Stimulated activated CD8-positive, alpha-beta memory T cell treated with anti-CD3 and anti-CD28 coated beads, Interleukin-15, amount 100 ng/mL, for 24 hours (primary cell): ENCODE data around the gene SHB.

Experiments used
- DNase-seq: peaks from one replicate; pipeline ENCODE4 v3.0.0-alpha.2; 2020; ENCODE audit warnings: low read depth

SHB gene

DNA sequence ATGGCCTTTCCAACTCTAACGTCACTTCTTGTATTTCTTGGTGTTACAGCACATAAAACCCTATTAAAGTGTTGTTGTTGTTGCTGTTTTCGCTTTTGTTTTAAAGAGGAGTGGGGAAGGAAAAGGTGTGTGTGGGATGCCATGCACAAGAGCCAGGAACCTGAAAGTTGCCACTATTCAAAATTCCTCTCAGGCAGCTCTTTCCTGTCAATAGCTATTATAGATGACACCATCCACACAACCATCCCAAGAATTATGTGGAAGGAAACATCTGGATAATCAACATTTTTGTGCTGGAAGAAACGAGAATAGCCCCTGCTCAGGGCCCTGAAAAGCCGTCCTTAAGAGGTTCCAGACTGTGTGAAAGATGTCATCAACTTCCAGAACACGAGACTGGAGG, 79.3 kb downstream of the SHB start:
- no peak for DNase-seq

DNA sequence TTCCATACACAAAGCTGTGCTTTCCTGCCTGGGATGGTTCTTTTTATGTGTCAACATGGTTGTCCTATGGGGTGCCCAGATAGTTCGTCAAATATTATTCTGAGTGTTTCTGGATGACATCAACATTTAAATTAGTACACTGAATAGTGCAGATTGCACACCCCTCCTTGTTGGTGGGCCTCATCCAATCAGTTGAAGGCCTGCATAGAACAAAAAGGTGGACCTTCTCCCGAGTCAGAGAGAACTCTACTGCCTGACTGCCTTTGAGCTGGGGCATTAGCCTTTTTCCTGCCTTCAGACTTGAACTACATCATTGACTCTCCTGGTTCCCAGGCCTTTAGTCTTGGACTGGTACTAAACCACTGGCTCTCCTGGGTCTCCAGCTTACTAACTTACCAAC, 80.4 kb downstream of the SHB start:
- no peak for DNase-seq

DNA sequence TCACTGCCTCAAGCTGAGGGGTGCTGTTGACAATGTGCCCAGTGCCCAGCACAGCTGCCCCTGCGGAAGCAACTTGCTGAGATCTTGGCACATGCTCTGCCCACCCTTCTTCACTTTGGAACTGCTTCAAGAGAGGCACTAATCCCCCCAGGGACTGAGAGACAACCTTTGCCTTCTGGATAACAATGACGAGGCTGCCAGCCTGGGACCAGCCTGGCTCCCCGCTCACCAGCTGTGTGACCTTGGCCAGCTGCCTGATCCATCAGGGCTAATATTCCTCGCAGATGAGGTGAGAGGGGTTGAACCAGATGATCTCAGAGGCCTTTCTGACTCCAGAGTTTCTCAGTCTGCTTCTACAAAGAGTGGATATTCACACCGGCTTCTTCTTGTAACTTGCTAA, 81.0 kb downstream of the SHB start:
- no peak for DNase-seq

DNA sequence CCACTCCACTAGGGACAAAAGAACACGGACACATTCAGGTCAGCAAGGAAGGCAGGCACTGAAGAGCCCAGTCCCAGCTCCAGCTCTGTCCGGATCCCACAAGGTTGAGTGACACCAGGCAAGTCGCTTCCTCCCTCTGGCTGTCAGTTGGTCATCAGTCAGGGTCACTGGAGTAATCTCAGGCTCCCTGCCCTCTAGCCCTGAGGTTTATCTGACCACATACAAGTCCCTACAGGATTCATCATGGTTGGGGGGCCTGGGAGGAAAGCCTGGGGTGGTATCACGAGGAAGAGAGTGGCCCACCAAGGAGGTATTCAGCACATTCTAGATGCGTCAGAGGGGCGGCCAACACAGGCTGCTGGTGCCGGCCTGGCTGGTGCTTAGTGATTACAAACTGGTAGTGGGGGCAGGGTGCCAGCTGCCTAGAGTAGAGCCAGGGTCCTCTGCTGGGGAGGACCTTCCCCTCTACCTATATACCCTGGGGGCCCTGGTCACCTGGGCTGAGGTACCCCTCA, 81.5 kb downstream of the SHB start:
- DNase-seq, result no peak

DNA sequence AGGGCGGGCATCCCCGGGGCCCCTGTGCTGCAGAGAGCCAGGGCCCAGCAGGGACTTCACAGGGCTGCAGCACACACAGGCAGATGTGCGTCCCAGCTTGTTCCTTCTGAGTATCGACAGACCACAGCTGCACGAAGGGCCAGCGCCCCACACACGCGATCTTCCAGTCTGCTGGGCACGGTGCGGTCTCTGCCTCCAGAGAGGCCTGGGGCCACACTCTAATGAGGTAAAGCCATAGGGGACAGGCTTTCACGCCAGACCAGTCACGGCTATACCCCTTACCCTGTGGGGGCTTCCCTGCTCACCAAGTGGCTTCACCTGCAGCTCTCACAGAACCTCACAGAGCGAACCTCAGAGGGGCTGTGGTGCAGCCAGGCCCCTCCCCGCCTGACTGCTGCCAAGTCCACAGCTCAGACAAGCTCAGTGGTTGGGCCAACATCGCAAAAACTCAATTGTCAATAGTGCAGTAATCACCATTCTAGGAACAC, 82.2 kb downstream of the SHB start:
- DNase-seq, result no peak

DNA sequence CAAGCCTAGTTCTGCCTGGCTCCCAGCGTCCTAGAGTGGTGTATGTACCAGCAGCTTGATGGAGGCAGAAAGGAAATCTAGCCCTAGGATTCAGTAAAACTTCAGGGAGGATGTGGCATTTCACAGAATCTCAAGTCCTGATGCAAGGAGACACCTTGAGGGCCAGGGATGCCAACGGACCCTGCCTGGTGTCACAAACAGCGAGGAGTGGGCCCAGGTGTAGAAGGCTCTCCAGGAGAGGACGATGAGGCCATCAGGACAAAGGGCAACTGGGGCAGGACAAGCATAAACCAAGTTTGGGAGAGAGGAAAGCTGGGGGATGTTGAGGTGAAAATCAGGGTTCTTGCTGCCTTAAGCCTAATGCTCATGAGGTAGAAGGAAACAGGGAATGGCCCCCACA, 83.0 kb downstream of the SHB start:
- no peak for DNase-seq

DNA sequence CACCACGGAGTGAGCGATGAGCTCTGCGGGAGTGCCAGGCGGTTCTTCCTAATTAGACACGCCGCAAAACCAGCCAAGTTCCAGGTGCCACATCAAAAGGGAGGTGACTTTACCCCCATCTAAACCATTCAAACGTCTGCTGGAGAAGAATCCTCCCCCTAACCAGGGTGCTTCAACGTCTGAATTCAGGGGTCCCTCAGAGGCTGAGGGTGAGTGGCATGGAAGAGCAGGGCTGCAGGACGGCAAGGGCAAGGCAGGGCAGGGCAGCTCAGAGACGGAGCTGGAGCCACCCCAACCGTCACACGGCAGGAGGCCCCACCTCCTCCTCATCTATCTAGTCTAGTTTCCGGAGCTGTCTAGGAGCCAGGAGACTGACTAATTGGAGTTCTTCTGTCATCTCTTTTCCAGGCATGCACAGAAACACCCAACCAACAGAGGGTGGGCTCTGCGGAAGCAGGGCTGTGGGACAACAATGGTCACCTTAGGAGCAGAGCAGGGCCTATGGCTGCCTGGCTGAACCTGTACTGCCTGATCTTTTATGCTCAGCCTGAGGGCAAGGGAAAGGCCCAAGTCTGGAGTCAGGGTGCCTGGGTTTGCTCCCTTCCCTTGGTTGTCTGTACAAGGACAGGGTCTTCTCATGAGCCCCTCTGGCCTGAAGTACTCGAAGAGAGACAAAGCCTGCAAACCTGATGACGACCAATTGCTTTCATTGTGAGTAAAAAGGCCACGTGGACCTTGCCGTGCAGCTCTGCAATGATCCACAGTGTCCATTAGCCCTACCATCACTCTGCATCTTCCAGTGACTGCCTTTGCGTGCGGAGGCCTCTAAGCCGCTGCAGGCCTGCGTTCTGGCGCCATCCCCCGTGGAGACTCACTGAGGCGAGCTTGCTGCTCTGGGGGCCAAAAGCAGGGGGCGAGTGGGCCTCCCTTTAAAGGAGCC, 84.1 kb downstream of the SHB start:
- DNase-seq, result no peak

DNA sequence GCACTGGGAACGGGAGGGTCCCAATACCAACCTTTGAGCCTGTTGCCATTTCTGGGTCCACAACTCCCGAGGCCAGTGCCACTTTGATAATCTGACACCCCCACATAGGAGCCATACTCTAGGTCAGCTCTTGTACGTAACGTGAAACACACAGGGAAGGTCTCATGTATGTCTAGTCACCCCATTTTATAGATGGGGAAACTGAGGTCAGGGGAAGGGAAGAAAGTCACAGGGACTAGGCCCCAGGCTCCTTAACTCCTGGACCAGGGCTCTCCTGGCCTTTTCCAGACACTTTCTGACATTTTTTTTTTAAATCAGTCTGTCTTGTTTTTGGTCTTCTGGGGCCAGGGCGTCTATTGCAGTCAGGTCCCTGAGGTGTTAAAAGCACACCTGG, 84.8 kb downstream of the SHB start:
- DNase-seq, result no peak

DNA sequence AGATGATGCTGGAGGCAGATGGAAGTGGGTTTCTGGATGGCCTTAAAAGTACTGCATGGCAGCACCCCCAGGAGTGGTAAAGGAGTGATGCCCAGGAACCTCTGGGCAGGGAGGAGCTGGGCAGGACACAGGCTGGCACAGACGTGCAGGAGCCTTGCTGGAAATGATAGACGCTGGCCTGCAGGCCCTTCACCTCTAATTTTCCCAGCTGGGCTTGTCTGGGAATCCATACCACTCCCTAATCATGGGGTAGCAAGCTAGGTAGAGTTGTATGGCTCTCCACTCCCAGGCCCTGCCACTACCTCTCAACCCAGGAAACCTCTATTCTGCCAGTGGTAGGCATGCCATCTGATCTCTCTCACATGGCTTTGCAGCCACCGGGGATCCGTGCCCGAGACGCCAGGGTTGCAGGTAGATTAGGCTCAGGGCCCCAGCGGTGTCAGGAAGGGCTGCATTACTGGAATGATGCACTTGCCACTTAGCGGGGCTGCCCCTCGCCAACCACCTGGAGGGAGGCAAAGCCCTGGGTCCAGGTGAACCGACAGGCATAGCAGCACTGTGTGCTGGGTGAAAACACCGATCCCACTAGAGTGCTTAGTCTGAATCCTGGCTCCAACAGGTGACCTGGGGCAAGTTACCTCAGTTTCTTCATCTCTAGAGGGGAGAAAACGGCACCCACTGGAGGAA, 85.5 kb downstream of the SHB start:
- DNase-seq, result no peak

DNA sequence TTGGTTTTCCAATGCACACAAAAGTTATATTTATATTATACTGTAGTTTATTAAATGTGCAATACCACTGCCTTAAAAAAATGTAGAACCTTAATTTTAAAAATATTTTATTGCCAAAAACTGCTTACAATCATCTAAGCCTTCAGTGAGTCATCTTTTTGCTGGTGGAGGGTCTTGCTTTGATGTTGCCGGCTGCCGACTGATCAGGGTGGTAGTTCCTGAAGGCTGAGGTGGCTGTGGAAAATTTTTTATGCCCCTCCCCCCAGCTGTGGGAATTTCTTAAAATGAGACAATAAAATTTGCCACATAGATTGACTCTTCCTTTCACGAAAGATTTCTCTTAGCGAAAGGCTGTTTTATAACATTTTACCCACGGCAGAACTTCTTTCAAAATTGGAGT, 89.2 kb downstream of the SHB start:
- no peak for DNase-seq

DNA sequence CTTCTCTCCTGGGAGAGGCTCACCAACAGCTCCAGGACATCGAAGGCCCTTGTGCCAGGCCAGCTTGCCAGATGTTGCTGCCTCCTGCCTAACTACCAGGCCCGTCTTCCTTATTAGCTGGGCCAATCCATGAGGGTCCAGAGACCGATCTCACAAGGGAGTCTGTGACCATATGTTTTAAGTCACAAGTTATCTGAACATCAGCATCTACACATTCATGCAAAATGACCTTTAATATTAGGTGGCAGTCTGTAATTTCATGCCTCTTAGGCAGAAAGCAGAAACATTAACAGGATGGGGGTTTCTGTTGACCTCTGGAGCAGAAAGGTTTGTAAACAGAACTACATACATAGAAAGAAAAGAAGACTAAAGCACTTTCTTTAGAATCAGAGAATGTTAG, 90.0 kb downstream of the SHB start:
- DNase-seq, result no peak

DNA sequence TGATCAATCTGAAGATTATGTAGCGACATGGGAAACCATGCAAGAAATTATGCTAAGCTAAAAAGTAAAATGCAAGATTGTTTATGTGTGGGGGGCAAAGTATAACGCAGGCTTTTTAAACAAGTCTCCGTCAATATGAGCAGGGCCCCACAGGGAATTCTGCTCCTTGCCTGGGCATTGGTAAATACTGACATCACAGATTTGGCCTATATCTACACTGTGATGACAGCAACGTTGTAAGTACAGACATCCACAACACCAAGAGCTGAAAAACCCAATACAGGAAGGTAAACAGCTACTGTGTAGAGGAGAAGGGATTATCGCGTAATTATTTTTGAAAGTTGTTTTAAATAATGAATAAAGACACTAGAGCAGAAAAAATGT, 90.6 kb downstream of the SHB start:
- no peak for DNase-seq

DNA sequence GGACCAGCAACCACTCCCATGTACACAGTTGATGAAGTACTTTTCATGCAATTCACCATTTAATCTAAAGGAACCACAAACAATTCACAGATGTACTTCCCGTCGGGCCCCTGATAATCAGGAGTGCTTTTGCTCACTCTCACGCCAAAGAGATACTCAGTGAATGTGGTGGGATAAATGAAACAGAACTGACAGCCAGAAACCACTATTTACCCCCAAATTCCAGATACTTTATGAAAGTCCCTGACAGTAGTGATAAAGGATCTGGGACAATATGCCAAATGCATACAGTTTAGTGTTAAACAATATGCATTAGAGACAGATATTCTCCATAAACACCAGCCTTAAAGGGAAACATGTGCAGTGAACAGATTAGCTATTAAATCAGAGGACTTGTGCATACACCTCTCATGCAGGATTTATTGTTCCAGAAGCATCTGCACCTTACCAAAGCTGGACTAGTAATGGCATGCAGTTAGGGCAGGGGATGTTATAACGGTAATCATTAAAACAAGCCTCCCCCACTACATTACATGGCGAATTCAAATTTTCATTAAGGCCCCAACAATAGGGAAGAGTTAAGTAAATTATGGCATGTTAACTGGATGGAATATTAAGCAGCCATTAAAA, 91.1 kb downstream of the SHB start:
- no peak for DNase-seq

DNA sequence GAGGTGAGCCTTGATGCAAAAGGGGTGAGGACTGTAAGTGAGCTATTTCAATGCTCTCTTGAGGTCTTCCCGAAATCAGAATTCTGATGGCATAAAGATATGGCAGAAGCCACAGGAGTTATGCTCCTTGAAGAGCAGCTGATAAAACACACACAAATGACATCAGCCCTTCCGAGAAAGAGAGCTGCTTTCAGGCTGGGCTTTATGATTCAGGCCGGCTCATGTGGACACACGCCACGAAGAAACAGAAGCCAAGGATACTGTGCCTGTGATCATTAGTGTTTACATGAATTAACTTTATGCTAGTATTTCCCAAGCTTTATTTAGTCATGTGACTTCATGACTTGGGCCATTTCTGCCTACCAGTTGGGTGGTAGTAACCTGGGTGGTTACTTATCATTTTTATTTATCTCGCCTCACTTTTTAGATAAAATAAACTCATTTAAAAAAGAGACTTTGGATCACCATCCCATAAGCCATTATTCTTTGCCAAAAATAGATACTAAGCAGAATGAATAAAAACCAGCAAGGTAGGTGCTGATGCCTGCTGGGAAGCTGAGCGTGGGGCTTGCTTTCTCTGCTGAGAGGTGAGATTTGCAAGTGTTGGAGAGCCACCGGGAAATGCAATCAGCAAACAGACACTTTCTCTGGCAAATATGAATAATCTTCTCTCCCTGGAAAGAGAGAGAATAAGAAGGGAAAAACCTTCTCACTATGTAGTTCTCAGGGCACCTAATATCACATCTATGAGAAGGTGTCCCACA, 92.1 kb downstream of the SHB start:
- no peak for DNase-seq

DNA sequence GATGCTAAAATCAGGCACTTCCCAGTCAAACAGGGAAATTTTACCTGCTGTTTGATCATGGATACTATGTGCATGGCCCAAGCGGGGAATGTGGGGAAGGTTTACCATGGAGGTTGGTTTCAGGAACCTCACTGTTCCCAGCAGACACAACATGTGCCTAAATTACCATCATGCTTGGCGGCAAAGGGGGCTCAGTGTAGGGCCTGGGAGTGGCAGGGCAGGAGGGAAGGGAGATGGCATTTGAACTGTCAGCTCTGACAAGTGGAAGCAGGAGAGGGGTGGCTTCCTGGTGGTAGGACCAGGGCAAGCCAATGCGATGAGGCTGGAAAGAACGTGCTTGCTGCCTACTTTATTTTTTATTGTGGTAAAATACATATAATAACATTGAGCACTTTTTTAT, 93.4 kb downstream of the SHB start:
- DNase-seq, result no peak

DNA sequence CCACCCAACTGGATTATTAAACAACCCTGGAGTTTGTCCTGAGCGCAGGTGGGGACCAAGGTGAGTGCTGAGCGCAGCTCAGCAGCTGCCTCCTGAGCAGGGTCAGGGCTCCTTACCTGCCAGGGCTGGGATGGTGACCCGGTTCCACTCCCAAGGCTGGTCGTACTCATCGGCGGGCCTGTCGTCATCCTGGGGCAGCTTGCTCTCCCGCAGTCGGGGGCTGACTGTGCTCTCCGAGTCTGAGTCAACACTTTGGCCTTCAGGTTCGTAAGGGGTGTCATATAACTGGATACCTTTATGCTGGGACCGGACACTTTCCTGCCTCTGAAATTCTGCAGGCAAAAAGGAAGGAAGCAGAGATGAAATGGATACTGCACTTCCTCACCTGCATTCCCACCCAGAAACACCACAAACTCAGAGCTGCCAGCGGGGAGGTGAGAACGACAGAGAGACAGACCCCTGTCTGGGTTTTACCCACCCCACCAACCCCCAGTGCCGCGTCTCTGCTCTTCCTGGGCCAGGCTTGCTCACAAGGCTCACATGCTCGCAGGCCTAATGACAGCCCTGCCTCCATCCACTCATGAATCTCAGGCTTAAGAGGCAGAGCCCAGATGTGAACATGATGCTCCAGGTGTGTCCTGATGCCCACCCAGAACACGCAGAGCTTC, 94.4 kb downstream of the SHB start:
- no peak for DNase-seq

DNA sequence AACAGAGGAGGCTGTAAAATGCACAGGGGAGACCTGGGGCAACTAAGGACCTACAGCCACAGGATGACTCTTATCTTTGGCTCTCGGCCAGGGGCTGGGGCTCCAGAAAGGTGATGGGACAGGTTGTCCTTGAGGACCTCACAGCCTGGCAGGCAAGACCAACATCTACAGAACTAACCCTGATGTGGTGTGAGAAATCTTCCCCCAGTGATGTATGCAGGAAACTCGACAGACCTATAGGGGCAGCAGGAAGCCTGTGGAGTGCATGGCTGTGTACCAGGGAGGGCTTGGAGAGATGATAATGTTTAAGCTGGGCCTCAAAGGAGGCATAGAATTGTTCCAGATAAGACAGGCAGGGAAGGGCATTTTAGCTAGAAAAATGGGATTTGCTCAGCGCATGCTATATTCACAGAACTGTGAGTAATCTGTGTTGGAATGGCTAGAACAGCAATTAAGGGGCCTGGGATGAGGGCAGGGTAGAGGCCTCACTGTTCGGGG, 96.6 kb downstream of the SHB start:
- DNase-seq, result no peak

DNA sequence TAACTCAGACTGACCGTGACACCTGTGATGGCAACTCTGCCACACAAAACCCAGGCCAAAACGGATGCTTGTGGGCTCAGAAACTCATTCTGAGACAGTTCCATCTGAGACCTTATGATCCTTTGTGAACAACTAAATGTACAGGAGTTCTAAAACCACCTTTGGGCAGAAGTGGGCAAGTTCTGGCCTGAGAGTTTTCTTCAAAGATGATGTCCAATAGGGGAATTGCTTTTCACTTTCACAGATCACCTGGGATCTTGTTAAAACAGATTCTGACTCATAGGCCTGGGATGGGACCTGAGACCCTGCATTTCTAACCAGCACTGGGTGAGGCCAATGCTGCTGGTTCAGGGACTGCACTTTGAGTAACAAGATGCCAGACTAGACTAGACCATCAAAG, 97.3 kb downstream of the SHB start:
- no peak for DNase-seq

DNA sequence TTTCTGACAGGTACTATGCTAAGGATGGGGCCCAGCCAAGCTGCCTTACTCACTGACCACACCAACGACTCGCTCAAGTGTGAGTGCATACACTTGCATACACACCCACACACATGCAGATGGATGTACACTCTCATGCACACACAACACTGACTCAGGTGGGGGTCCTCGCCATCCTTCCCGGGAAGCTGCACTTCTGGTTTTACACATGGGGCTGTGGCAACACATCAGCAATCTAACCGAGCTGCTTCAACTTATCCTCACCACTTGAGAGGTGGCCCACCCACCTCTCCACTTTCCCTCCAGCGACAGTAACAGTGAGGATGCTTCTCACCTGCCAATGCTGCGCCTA, 97.9 kb downstream of the SHB start:
- DNase-seq, result no peak

DNA sequence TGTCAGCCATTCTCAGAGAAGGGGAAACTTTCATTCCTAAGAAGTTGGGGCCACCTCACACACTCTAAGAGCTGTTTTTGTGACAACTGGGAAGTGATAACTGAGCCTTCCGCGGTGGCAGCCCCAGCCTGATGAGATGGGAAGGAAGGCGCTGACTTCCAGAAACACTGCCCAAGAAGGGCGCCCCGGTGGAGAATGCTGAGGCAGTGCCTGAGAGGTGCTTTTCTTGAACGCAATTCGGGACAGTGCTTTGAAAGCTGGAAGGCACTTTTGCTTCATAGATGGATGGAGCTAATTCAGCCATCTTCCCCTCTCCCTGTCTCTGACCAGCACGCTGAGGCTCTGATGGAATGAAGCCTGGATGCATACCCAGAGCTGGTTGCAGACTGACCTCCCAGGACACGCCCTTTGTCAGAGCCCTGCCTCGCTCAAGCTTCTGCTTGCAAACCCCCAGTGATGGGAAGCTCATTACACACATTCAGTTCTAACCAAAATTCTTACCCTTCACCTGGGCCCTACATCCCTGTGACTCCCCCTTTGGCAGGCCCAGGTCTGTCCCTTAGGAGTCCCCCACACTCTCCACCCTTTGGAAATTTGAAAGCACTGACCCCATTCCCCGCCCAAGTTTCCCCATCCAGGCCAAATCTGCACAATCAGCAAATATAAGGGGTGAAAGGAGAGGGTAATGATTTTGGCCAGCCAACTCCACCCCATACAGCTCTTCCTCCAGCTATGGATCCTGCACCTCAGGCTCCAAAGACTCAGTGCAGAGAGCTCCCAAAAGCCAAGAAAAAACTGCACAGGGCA, 98.5 kb downstream of the SHB start:
- DNase-seq, result no peak
